NCI-H128 (cell line): ENCODE data around the gene ARHGAP8.
A peak's percentile ranks its signal among the peaks of the same experiment; 100 is the strongest.

ENCODE experiments used
- DNase-seq: peaks from one replicate; lab custom pipeline; 2025; ENCODE audit not compliant: unreplicated experiment; lab: John Stamatoyannopoulos, UW

The ARHGAP8 gene

DNA sequence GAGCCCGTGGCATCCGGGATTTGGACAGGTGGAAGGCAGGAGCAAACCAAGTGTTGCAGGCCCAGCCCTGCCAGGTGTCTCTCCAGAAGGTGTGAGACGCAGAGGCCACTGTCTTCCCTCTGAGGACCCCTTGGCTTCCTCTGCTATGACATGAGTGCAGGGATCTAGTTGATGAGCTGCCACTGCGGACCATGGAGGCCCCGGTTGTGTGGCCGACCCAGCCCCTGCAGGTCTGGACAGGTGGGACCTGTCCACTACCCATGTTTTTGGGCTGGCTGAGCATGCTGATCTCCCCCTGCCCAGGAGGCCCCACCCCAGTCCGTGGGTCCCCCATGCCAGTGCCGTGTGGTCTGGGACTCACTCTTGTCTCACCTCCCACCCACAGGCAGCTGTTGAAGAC, 27.5 kb upstream of the ARHGAP8 start:
- no peak for DNase-seq

DNA sequence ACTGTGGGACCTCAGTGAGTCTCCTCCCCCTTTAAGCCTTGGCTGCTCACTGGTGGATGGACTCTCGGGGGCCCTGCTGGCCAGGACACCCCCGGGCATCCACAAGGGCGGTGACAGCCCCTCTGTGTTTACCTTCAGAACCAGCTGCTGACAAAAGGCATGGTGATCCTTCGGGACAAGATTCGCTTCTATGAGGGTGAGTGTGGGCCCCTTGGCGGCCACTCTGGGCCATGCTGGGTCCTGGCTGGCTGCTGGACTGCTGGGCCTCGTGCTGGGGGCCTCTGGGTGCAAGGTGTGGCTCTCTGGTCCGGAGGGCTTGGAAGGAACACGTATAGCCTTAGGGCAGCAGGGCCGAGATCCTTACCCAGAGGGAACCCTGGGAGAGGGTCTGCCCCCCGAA, 25.9 kb upstream of the ARHGAP8 start:
- DNase-seq, result no peak

DNA sequence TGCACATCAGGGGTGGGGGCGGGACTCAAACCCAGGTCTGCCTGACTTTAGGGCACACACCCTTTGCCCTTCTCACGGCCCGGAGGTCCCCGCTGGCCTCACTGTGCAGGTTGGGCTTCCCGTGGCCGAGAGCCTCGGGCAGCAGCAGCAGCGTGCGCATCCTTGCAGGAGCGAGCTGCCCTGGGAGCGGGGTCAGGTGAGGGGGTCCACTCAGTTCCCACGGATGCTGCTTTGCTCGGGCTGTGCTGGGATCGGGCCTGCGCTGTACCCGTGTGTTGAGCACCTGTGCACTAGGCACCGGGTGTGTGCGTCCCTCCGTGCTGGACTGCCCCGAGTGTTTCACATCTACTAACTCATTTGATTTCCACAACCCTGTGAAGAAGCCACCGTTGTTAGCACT, 25.2 kb upstream of the ARHGAP8 start:
- DNase-seq, result no peak

DNA sequence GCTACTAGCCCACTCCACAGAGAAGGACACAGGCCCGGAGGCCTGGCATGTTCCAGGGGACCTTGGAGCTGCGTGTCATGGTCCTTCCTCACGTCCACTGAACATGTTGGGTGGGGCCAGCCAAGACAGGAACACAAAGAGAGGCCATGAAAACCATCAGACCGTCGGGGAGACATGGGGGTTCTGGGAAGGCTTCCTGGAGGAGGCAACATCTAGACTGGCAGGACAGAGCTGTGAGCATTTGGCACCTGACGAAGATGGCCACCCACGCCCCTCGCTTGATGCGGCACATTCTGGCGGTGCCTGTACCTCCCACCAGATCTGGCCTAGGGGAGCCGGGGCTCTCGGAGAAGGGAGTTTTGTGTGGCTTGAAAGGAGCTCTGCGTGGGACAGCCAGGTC, 24.7 kb upstream of the ARHGAP8 start:
- no peak for DNase-seq

DNA sequence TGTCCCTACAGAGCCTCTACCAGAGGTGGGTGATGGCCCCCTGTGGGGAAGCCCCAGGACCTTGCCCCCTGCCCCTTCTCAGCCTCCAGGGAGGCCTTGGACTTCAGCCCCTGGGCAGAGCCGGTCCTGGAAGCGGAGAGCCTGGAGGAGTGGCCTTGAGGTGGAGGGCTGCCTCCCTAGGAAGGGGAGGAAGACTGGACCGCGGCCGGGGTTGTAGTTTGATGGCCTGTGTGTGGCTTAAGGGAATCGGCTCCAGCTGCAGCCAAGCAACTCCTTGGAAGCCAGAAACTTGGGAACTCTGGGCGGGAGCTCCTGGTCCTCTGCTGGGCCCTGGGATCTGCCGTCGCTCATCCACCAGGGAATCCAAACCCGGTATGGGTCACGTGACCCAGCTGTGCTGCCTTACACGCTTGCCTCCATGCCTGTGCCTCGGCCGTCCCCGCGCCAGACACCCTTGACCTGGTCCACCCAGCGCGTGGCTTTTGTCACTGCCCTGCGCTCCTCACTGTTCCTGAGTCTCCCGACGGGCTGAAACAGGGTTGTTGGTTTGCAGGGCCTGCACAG, 23.5 kb upstream of the ARHGAP8 start:
- DNase-seq, result no peak

DNA sequence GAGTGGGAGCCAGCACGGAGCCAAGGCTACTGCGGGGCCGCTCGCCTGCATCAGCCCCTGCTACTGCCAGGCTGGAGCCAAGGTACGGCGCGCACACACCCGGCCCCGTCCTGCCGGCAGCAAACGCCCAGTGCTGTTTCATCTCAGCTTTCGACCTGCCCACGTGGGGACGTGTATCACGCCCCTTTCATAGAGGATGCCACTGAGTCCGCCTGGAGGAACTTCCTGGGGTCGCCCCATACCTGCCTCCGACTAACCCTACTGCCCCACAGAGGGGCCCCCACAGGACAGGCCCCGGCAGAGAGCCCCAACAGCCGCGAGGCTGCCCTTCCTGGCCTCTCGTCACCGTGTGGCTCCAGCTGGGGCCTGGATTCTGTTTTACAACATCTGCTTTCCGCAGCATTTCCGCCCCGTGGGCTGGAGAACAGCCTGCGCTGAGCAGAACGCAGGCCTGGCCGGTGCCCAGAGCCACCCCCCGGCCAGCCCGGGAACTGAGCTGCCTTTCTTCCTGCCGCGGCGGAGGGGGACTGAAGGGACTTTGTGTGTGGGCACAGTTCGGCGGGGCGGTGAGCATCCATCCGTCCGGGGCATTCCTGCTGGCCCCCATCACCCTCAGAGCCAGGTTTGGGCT, 22.9 kb upstream of the ARHGAP8 start:
- no peak for DNase-seq

DNA sequence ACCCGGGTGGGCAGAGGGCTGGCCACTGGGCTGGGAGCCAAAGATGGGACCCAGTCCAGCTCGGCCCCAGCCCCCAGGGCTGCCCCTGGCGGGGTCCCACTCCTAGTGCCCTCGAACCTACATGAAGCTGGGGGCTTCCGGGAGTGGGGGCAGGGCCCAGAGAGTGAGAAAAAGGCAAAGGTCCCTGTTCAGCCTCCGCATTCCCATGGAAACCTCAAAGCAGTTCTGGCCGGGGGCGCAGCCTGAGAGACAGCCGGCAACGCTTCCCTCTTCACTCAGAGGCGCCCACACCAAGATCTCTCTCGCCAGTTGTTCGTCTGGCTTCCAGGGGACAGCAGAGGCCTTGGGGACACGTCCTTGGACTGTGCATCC, 22.4 kb upstream of the ARHGAP8 start:
- no peak for DNase-seq

DNA sequence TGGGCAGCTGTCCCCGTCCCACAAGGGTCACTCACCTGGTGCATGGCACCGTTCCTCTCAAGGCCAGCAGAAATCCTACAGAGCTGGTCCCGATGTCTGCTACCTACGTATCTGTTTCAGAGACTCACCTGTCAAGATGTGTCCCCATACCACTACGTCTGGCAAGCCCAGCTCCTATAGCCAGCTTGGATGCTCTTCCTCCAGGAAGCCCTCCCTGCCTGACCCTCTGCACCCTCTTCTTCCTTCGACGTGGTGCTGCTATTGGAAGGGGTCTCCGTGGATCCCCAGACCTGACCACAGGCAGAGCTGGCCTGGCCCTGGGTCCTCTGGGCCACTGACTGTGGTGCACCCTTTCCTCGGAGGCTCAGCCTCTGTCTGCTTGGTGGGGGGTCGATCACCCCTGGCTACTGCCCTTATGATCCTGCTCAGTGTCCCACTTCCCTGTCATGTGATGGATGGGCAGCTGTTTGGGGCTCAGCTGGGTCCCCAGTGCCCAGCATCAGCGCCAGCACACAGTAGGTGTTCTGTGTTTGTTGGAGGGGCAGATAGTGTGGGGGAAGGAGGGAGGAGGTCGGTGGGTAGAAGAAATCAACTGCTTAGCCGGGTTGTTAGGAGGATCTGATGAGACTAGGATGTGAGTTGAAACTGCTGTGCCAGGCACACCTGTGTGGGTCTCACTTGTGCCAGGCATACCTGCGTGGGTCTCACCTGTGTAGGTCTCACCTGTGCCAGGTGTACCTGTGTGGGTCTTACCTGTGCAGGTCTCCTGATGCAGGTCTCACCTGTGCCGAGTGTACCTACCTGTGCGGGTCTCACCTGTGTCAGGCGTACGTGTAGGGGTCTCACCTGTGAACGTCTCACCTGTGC, 21.7 kb upstream of the ARHGAP8 start:
- no peak for DNase-seq

DNA sequence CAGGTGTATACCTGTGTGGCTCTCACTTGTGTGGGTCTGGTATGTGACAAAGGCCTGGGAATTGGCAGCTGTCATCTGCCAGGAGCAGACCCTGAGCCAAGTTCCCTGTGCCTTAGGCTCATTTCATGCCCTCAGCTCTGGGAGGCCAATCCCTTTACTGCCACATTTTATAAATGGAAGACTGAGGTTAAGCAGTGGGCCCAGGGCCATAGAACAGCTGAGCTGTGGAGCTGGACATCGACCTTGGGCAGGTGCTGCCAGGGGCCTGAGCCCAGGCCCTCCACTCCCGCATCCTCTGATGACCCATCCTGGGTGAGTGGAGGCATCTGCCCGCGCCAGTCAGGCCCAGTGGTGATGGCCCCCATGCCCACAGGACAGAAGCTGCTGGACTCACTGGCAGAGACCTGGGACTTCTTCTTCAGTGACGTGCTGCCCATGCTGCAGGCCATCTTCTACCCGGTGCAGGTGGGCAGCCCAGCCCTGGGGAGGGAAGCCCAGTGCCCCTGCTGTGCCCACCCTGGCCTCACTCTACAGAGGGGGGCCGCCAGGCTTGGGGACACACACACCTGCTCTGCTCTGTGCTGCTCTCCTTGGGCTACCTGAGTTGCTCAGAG, 20.9 kb upstream of the ARHGAP8 start:
- DNase-seq, result no peak

DNA sequence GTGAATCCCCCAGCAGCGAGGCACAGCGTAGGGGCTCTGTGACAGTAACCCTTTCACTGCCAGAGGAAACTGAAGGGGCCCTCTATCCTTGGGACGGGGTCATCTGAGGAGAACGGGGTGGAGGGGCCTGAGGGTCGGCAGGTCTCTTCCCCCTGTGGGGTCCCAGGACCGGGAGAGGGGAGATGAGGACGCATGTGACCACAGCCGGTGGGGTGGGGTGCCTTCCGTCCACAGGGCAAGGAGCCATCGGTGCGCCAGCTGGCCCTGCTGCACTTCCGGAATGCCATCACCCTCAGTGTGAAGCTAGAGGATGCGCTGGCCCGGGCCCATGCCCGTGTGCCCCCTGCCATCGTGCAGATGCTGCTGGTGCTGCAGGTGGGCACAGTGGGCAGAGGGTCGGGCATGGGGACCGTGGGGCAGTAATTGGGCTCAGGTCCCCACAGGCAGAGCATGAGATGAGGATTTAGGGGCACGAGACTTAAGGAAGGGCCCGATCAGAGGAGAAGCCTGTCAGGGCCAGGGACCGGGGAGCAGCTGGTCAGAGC, 20.3 kb upstream of the ARHGAP8 start:
- no peak for DNase-seq

DNA sequence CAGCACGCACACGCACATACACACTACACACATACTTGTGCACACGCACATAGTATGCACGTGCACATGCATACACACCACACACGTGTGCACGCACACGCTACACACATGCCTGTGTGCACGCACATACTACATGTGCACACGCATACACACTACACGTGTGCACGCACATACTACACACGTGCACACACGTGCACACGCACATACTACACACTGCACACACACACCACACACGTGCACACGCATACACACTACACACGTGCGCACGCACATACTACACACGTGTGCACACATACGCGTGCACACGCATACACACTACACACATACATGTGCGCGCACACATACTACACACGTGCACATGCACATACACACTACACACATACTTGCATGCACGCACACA, 19.7 kb upstream of the ARHGAP8 start:
- no peak for DNase-seq

DNA sequence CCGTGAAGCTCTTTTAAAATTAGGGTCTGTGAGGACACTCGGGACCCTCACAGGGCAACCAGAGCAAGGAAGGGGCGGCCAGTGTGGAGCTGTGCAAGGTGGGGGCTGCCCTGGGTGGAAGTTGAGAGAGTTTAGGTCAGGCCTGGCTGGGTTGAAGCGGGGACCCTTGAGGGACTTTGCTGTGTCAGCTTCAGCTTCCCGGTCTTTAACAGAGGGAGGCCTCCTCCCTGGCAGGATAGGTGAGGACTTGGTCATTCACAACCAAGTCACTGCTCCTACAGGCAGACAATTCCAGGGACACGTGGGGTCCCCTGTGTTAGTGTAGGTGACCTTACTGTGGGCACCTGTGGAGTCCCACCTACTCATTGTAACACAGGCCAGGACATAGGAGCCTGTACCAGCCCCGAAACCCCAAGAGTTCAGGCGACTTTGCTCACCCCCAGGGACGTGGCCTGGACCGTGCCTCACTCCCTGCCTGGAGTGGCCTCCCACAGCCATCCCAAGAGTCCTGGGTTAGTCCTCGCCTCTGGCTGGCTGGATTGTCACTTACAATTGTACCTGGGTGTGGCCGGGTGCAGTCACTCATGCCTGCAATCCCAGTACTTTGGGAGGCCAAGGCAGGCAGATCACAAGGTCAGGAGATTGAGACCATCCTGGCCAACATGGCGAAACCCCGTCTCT, 18.8 kb upstream of the ARHGAP8 start:
- no peak for DNase-seq

DNA sequence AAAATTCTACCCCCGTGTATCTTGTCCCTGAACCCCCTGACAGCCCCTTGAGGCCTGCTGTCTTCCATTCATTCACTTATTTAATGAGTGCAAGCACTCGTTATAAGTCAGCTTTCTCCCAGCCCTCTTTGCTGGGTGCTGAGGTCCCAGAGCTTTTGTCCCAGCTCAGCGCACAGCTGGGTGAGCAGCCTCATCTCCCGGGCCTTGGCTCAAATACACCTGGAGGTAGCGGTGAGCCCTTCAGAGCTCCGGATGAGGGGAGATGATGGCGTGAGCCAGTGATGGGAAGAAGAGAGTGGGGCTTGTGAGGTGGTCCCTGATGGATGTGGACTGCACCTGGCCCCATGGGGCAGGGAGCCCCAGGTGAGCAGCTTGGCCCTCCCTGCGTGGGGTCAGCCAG, 18.1 kb upstream of the ARHGAP8 start:
- DNase-seq, result no peak

DNA sequence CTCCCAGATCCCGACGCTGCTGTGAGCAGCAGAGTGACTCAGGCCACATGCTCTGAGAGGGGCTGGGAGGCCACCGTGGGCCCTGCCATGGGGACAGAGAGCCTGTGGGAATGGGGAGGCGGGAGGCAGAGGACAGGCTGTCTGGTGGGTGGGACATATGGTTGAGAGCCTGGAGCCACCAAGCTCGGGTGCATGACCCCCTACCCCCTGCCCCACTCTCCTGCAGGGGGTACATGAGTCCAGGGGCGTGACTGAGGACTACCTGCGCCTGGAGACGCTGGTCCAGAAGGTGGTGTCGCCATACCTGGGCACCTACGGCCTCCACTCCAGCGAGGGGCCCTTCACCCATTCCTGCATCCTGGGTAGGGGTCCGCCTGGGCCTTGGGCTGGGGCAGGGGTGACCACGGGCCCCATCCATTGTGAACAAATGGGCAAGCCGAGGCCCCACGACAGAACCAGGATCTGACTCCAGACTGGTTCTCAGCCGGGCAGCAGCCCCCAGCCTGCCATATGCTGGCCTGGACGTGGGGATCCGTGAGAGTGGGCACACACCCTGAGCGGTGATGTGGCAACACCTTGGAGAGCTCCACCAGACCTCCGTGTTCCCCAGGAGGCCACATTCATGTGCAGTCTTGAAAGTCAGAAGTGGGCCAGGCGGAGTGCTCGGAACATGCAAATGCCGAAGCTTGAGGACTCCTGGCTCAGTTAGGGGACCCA, 17.4 kb upstream of the ARHGAP8 start:
- DNase-seq, result no peak

DNA sequence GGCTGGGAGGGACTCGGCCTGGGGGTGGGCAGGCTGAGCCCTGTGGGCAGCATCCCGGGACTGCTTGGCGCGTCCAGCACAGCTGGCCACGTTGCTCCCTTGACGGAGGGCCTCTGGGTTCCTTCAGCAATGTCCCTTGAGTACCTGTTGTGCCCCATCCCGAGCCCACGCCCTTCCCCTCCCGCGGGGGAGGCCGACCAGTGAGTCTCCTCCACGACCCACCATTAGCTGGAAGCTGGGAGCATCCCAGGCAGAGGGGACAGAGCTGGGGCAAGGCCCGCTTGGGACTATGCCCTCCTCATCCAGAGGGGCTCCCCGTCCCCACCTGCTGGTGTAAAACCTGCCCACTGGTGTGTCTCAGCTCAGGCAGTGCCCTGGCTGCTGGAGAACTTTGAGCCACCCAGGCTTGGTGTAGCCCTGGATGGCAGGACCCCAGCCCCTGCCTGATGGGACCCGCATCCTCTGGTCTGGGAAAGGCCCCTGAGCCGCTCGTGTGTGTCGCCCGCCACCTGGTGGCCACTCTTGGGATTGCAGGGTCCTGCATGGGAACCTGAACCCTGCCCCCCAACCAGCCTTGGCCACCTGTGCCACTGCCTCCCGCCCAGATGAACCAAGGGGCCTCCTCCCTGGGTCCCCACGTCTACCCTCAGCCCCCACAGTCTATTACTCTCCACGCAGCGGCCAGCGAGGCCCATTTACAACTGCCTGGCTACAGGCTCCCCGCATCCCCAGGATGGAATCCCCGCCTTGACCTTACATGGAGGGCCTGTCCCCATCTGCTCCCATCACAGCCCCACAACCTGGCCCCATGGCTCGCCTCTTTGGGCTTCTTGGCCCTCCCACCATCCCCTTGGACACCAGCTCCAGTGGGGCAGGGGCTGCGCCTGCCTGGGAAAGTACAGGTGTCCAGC, 16.6 kb upstream of the ARHGAP8 start:
- peak; percentile 23 for DNase-seq

DNA sequence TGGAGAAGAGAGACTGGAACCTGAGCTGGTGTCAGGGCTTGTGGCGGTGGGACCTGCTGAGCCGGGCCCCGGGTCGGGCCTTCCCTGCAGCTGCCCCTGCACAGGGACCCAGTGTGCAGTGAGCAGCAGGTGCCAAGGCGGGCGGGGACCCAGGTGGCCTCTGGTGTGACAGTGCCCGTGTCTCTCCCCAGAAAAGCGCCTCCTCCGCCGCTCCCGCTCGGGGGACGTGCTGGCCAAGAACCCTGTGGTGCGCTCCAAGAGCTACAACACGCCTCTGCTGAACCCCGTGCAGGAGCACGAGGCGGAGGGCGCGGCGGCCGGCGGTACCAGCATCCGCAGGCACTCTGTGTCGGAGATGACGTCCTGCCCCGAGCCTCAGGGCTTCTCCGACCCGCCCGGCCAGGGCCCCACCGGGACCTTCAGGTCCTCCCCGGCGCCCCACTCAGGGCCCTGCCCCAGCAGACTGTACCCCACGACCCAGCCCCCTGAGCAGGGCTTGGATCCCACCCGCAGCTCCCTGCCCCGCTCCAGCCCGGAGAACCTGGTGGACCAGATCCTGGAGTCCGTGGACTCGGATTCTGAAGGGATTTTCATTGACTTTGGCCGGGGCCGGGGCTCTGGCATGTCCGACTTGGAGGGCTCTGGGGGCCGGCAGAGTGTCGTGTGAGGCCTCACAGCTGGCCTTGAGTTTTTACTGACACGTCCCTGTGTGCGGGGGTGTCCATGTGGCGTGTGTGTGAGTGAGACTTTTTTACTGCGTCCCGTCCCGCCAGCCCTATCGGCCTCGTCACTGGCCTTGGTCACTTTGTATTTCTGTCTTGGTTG, 15.6 kb upstream of the ARHGAP8 start:
- no peak for DNase-seq

DNA sequence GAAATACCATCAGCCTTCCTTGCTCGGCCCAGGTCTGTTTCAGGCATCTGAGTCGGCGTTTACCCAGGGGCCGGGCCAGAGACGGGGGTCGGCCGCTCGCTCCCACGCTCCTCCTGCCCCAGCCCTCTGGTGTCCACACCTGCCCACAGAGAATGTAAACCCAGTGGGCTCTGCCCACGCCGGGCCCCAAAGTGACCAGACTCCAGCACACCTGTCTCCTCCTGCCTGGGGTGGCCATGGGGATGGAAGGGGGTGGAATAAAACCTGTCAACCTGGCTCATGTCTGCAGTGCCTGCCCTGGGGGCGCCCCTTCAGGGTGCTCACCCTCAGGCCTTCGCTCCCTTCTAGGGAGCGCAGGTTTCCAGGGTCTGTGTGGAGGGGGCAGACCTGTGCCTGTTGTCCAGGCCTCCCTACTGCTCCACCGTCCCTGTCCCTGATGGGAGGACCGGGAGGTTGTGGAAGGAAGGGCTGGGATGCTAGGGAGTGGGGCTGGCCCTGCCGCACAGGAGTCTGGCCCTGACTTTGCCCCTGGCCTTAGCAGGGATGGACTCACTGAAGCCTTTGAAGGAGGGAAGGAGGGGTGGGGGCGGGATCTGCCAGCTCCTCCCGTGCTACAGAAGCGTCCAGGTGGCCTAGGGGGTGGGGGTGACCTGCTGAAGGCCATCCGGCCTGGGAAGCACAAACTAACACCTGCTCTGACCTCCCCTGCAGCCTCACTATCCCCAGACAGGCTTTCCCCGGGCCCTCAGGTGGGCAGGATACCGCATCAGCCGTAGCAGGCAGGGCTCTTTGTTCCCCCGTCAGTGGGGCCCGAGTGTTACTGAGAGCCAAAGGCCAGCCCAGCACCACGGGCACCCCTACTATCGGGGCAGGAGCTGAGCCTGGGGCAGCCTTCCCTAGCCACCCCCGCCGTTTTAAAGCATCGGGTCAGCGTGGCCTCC, 14.7 kb upstream of the ARHGAP8 start:
- no peak for DNase-seq

DNA sequence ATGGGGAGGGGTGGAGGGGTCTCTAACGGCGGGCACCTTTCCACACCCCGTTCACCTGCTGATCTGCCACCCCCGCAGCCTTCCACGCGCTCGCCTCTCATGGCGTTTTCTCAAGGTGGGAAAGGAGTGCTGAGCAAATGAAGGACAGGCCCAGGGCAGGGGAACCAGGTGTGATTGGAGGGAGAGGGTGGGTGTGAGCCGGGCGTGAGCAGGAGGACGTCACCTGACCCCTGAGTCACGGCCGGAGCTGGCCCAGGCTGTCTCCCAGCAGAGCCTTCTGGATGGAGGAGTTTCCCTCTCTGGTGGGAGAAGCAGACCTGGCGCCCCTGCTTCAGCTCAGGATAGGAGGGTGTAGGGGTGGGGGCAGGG, 14.0 kb upstream of the ARHGAP8 start:
- DNase-seq, result no peak
